Limb (tissue), 2 donors: Measurements from ENCODE around the gene CHCHD6.

Source experiments
- DNase-seq, 2 donors: peaks; one replicate each; pipeline ENCODE4 v3.0.0-alpha.2; 2016; ENCODE audit errors: extremely low spot score in 2 of 2

The CHCHD6 gene

DNA sequence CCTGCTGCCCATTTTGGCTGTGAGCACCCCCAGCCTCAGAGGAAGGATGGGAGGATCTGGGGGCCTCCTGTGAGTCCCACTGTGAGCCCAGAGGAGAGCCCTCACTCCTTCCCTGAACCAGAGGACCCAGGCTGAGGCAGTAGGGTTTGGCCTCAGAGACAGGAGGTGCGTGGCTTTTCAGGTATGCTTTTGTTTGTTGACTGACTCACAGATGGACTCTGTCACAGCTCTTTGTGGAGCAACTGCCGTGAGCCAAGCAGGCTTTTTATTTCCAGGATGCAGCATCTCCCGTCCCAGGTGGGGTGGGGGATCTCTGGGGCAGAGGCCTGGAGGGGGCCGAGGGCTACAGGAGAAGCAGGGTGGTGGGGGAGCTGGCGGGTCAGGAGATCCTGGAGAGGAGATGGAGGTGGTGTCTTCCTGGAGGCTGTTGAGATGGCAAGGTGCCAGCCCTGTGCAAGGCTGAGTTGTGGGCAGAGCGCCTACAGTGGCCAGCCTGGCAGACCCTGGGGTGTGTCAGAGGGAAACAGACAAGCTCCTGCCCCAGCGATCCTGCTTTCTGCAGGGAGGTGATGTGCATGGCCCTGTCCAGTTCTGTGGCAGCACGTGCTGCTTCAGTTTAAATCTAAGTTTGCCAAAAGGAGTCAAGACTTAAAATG is 302.9 kb downstream of the CHCHD6 start:
- no peak for DNase-seq

GRCh38 chr3:127008236-127008635 is 304.2 kb downstream of the CHCHD6 start:
- no peak for DNase-seq

- no peak for DNase-seq
Observed at GRCh38 chr3:127009531-127009930, 305.5 kb downstream of the CHCHD6 start.
